GM12873 (cell line): Measurements from ENCODE around the gene ATP13A3.

ENCODE experiments used
- CTCF ChIP-seq: IDR thresholded peaks from 2 replicates; pipeline ENCODE4 v1.5.1; 2012; ENCODE audit warnings: low read depth, mild to moderate bottlenecking, moderate library complexity, low read length, control low read depth; ENCODE audit not compliant: insufficient read depth; ENCODE audit errors: missing control alignments

The ATP13A3 gene

DNA sequence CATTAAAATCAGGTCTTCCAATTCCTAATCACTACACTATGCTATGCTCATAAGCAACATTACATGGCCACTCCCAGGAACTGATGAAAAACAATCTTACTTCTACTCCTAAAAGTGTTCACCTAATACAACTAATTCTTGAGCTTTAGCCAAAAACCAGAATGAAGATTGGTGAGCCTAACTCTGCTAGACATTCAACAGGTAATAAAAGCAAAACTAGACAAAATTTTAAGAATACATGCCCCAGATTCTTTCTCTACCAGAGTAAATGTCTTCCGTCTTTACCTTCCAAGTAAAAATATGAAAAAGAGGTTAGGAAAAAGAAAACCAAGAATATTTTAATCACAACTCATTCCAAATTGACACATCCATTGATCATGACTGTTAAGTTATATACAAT is 31.3 kb downstream of the ATP13A3 start:
- no peak for TF ChIP-seq CTCF

- TF ChIP-seq CTCF = no peak
Observed at GRCh38 chr3:194450341-194450740, 36.5 kb downstream of the ATP13A3 start.

DNA sequence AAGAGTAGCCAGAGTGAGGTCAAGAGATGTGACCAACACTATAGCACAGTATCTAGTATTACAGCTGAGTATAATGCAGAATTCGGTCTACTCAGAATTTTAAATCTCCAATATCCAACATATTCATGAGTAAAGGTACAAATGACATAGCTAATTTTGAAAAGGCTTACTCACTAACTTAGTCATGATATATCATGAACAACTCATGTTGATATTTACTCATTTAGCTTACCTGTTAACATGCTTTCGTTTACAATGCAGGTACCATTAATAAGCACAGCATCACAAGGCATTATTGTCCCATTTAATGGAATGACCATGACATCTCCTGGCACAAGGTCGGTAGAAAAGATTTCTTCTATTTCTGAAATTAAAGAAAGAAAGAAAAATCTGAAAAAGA is 36.9 kb downstream of the ATP13A3 start:
- TF ChIP-seq CTCF = no peak

GRCh38 chr3:194447657-194448056 is 39.1 kb downstream of the ATP13A3 start:
- no peak for TF ChIP-seq CTCF

DNA sequence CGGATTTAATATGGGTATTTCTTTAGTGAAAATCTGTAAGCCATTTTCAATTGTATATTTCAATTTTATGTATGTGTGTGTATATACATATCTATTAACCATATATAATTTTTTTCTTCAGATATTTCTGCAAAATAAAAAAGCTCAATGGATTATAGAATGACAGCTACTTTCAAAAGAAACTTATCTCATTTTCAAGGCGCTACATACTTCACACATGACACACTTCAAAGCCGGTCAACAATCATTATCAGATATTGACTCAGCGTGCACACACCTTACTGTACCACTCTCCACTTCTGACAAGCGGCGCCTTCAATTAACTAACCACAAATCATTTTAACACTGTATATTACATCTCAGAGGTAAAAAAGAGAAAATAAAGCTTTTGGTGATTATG is 39.6 kb downstream of the ATP13A3 start:
- TF ChIP-seq CTCF = no peak

DNA sequence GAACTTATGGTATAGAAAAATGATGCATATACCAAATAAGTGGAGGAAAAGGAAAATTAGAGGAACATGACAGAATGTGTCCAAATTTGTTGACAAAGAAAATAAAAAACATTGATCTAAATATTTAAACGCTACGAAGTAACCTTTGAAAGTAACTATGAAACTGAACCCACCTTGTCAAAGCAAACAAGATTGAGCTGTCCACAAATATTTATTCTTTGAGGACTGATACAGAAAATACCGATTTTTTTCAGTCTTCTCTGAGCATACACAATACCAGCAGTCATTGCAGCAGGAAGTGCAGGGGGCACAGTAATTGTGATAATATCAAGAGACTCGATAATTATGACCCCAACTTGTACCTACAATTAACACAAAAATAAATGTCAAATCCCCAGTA is 40.0 kb downstream of the ATP13A3 start:
- TF ChIP-seq CTCF = no peak

DNA sequence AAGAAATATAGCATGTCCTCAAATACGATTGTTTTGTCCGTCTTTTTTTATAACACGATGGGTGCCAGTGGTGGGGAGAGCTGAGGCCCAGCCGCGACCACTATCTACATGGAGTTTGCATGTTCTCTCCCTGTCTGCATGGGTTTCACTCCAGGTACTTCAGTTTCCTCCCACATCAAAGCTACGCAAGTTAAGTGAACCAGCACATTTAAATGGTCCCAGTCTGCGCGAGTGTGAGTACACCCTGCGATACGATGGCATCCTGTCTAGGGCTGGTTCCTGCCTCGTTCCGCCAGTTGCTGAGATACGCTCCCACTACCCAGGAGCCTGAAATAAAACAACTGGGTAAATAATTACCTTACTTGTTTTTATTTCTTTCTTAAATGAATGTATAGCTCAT is 40.6 kb downstream of the ATP13A3 start:
- TF ChIP-seq CTCF = no peak

DNA sequence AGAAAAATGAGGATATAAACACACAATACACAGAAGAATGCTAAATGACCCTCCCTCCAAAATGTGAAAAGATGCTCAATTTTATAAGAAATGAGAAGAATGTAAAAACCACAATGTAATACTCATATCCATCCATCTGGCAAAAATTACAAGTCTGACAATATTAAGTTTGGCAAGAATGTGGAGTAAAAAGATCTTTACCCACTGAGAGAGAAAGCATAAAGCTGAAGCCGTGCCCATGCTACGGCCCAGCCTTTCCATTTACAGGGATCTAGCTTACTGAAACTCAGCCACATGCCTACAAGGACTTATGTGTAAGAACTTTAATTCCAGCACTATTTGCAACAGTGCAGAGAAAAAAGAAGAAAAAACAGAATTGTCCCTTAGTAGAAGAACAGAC is 42.9 kb downstream of the ATP13A3 start:
- no peak for TF ChIP-seq CTCF
